ENCODE measurements around the gene PAQR7. TPM values are rescaled to one million over a fixed set of nuclear protein-coding genes. Genes with fewer than 3 reads are reported as not detected.
A peak's percentile ranks its signal among the peaks of the same experiment; 100 is the strongest.

The PAQR7 gene
- polyA plus RNA-seq, 3 donors from 2014 or later = 0.32 to 0.35 TPM; not detected in 1

- H3K9me3 Mint-ChIP-seq = no peaks in the 10 kb centered on the region
- peaks cover 27% of the 10 kb centered on the region in 2 donors for H3K4me1 Mint-ChIP-seq
- H3K27ac Mint-ChIP-seq = peak overlapping the region in 1 of 6 donors; percentile 23
- H3K36me3 Mint-ChIP-seq = no peaks in the 10 kb centered on the region
- H3K27me3 Mint-ChIP-seq (ENCODE audit: low read depth in 3 of 3) = peaks cover 2 to 6% (median 5%) of the 10 kb centered on the region in 3 donors
- no peak for DNase-seq
- H3K4me3 Mint-ChIP-seq = no peak overlapping the region
Measured at GRCh38 chr1:25863486-25864262, 11.8 kb downstream of the PAQR7 start.

- peaks cover 2 to 7% (median 6%) of the 10 kb centered on the region in 3 donors for H3K27me3 Mint-ChIP-seq (ENCODE audit: low read depth in 3 of 3)
- no peak overlapping the region for H3K4me3 Mint-ChIP-seq
Measured at GRCh38 chr1:25862785-25863485, 12.6 kb downstream of the PAQR7 start.

DNA sequence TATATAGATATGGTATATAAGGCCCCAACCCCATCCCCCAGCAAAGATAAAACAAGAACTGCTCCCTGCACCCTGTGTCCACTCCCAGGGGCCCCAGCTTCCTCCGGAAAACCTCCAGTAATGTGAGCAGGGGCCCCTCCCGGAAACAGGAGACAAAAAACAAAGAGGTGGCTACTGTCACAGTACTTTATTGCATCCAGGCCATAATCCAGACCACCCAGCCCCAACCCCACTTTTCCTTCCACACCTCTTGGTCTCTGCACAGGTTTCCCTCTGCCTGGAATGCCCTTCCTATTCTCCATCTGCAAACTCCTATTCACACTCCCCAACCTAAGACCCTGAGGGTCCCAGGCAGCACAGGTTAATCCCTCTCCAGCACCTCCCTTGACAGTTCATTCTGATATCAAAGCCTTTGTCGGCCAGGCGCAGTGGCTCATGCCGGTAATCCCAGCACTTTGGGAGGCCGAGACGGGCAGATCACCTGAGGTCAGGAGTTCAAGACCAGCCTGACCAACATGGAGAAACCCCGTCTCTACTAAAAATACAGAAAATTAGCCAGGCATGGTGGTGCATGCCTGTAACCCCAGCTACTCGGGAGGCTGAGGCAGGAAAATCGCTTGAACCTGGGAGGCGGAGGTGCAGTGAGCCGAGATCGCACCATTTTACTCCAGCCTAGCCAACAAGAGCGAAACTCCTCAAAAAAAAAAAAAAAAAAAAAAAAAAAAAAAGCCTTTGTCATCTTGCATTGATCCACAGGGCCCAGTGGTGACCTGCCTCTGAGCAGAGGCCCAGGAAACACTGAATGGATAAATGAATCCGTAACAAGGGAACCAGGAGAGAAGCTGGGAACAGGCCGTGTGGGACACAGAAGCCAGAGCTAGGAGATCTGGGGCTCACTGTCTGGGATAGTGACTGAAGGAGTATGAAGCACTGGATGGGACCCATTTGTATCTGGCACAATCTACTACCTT is 13.9 kb downstream of the PAQR7 start:
- Mint-ChIP-seq H3K9me3 (no peaks in the 10 kb centered on the region), H3K36me3 (no peaks in the 10 kb centered on the region), H3K27me3 (ENCODE audit: low read depth in 3 of 3) (peaks cover 2 to 8% (median 7%) of the 10 kb centered on the region in 3 donors), H3K27ac (peak overlapping the region in 4 of 6 donors; percentile 67 to 81 (median 76)), H3K4me3 (peak overlapping the region; percentile 41 to 95 (median 60)), H3K4me1 (peaks cover 30% of the 10 kb centered on the region in 2 donors)
- no peak for DNase-seq

More at GRCh38 chr1:25862785-25863485, 12.6 kb downstream of the PAQR7 start:
- H3K9me3 Mint-ChIP-seq = no peaks in the 10 kb centered on the region
- peak overlapping the region in 2 of 6 donors; percentile 40 to 63 for H3K27ac Mint-ChIP-seq
- DNase-seq = no peak
- H3K4me1 Mint-ChIP-seq = peaks cover 30% of the 10 kb centered on the region in 2 donors
- H3K36me3 Mint-ChIP-seq = no peaks in the 10 kb centered on the region

DNA sequence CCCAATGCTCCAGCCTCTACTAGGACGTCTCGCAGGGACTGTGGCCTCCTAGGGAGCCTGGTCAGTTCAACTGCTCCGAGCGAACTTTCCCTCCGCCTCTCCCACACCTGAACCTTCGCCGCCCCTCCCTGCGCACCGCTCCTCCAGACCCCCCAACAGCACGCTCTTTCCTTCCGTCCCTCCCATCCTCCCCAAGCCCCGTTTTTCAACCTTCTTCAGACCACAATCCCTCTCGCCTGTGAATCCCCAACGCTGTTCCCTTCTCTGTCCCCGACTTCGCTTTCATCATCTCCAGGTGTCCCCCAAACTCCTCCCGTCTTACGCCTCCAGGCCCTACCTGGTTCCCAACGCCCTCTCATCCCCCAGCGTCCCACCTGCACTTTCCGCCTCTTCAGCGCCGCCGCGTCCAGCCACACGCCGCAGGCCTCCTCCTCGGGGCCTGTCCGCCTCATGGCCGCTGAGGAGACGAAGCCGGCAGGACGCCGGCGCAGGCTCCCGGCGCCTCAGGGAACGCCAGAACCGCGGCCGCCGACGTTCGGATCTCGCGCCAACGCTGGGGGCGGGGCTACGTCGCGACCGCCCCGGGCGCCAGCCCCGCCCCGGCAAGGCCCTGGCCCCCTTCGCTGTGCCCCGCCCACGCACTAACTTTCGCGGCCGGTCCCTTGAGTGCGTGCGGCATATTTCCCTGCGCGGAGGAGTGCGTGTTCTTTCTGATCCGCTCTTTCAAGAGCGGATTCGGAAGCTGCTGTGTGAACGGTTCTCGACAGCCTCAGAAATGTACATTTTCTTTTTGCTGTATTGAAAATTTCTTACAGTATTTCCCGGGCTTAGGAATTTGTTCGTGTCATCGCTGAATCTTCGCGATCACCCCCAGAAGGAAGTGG is 16.4 kb downstream of the PAQR7 start, which contains the start of gene AUNIP:
TSS of gene AUNIP (minus strand) at position 552 of the 884 bp plus-strand sequence. CDS start at position 452, 100 bp downstream.
- peaks cover 2 to 8% (median 5%) of the 10 kb centered on the region in 3 donors for H3K27me3 Mint-ChIP-seq (ENCODE audit: low read depth in 3 of 3)
- H3K36me3 Mint-ChIP-seq = no peaks in the 10 kb centered on the region
- H3K9me3 Mint-ChIP-seq = no peaks in the 10 kb centered on the region
- H3K4me3 Mint-ChIP-seq = peak within 1 kb of the TSS; percentile 87 to 96 (median 95)
- H3K27ac Mint-ChIP-seq = peak within 1 kb of the TSS; percentile 90 to 97 (median 94)
- H3K4me1 Mint-ChIP-seq = peaks cover 30% of the 10 kb centered on the region in 2 donors
- DNase-seq = peak; percentile 85 to 89 (median 89)

- Mint-ChIP-seq H3K27ac (peak overlapping the region in 4 of 6 donors; percentile 80 to 93 (median 88)), H3K4me1 (peaks cover 30% of the 10 kb centered on the region in 2 donors), H3K36me3 (no peaks in the 10 kb centered on the region), H3K27me3 (ENCODE audit: low read depth in 3 of 3) (peaks cover 2 to 8% (median 5%) of the 10 kb centered on the region in 3 donors), H3K4me3 (peak overlapping the region; percentile 87 to 96 (median 95)), H3K9me3 (no peaks in the 10 kb centered on the region)
- no peak for DNase-seq
Measured at GRCh38 chr1:25858494-25858893, 17.0 kb downstream of the PAQR7 start.

GRCh38 chr1:25856856-25857255 is 18.7 kb downstream of the PAQR7 start:
- H3K27ac Mint-ChIP-seq = no peak overlapping the region
- H3K4me1 Mint-ChIP-seq = peaks cover 26 to 30% of the 10 kb centered on the region in 2 donors
- peak overlapping the region in 1 of 5 donors; percentile 38 for H3K4me3 Mint-ChIP-seq
- H3K27me3 Mint-ChIP-seq (ENCODE audit: low read depth in 3 of 3) = peaks cover 2 to 8% (median 5%) of the 10 kb centered on the region in 3 donors
- no peaks in the 10 kb centered on the region for H3K9me3 Mint-ChIP-seq
- no peaks in the 10 kb centered on the region for H3K36me3 Mint-ChIP-seq
- DNase-seq = no peak

DNA sequence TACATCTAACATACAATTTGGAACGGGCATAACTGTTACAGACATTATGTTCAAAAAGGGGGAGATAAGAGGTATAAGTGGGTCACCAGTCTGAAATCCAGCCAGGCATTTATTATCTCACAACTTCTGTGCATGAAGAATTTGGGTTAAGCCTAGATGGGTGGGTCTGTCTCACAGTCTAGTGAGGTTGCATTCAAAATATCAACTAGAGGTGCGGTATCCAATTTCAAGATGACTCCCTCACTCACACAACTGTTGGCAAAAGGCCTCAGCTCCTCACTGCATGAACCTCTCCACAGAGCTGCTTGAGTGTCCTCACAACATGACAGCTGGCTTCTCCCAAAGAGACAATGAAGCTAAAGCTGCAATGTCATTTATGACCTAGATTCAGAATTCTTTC is 21.0 kb downstream of the PAQR7 start:
- H3K4me3 Mint-ChIP-seq = no peak overlapping the region
- H3K27me3 Mint-ChIP-seq (ENCODE audit: low read depth in 3 of 3) = peaks cover 2 to 5% (median 5%) of the 10 kb centered on the region in 3 donors
- H3K4me1 Mint-ChIP-seq = peaks cover 9 to 12% of the 10 kb centered on the region in 2 donors
- H3K9me3 Mint-ChIP-seq = no peaks in the 10 kb centered on the region
- no peak overlapping the region for H3K27ac Mint-ChIP-seq
- no peak for DNase-seq
- H3K36me3 Mint-ChIP-seq = no peaks in the 10 kb centered on the region

GRCh38 chr1:25848531-25848930 is 27.0 kb downstream of the PAQR7 start:
- DNase-seq = no peak

GRCh38 chr1:25847929-25848328 is 27.6 kb downstream of the PAQR7 start:
- no peak overlapping the region for H3K4me3 Mint-ChIP-seq

More at GRCh38 chr1:25848531-25848930, 27.0 kb downstream of the PAQR7 start:
- no peak overlapping the region for H3K27ac Mint-ChIP-seq
- no peaks in the 10 kb centered on the region for H3K27me3 Mint-ChIP-seq (ENCODE audit: low read depth in 3 of 3)
- H3K4me1 Mint-ChIP-seq = no peaks in the 10 kb centered on the region
- H3K9me3 Mint-ChIP-seq = no peaks in the 10 kb centered on the region
- no peak overlapping the region for H3K4me3 Mint-ChIP-seq
- no peaks in the 10 kb centered on the region for H3K36me3 Mint-ChIP-seq

GRCh38 chr1:25845664-25846063 is 29.8 kb downstream of the PAQR7 start:
- Mint-ChIP-seq H3K9me3 (no peaks in the 10 kb centered on the region), H3K4me3 (no peak overlapping the region), H3K36me3 (no peaks in the 10 kb centered on the region), H3K27ac (no peak overlapping the region), H3K27me3 (ENCODE audit: low read depth in 3 of 3) (no peaks in the 10 kb centered on the region), H3K4me1 (no peaks in the 10 kb centered on the region)
- no peak for DNase-seq

More at GRCh38 chr1:25847929-25848328, 27.6 kb downstream of the PAQR7 start:
- no peak overlapping the region for H3K27ac Mint-ChIP-seq
- no peaks in the 10 kb centered on the region for H3K9me3 Mint-ChIP-seq
- DNase-seq = no peak
- H3K36me3 Mint-ChIP-seq = no peaks in the 10 kb centered on the region
- no peaks in the 10 kb centered on the region for H3K27me3 Mint-ChIP-seq (ENCODE audit: low read depth in 3 of 3)
- H3K4me1 Mint-ChIP-seq = no peaks in the 10 kb centered on the region

DNA sequence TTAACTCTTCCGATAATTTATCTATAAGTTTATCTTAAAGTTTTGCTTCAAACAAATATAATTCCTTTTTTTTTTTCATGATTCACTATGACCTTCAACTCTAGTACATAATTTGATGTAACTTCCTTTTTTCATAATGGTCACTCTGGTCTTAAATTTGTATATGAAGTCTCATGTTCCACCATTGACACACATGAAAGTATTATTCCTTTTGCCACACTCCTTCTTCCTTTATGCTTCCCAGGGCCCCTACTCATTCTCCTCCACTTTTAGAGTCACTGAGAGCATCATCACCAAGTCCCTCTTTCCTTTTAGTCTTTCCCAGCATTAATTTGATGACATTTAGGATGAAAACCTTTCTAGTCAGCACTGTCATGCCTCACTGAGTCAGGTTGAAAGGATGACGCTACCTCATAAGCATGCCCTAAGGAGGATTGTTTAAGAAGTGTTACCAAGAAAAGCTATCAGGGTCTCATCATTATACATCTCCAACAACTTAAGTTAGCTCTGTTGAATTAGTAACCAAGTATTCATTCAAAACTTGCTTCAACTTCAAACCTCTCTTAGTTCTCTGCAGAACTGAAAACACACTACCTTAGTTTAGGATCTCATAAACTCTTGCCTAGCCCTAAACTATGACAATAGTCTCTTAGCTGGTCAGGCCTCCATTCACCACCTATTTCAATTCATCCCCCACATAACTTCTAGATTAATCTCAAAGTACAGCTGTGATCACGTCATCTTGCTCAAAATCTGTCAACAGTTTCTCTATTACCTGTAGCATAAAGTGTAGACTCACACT is 30.8 kb downstream of the PAQR7 start:
- no peak overlapping the region for H3K27ac Mint-ChIP-seq
- no peak for DNase-seq
- no peak overlapping the region for H3K4me3 Mint-ChIP-seq
- H3K9me3 Mint-ChIP-seq = no peaks in the 10 kb centered on the region
- H3K36me3 Mint-ChIP-seq = peaks cover 0 to 8% (median 4%) of the 10 kb centered on the region in 3 donors
- no peaks in the 10 kb centered on the region for H3K27me3 Mint-ChIP-seq (ENCODE audit: low read depth in 3 of 3)
- no peaks in the 10 kb centered on the region for H3K4me1 Mint-ChIP-seq

DNA sequence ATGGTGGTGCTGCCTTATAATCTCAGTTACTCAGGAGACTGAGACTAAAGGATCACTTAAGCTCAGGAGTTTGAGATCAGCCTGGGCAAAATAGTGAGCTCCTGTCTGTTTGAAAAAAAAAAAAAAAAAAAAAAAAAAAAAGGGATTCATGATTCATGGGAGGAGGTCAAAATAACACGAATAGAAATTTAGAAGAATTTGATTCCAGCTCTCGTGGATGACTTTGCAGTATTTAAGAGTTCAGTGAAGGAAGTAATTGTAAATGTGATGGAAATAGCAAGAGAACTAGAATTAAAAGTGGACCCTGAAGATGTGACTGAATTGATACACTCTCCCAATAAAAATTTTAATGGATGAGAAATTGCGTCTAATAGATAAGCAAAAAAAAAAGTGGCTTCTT is 32.0 kb downstream of the PAQR7 start:
- H3K4me1 Mint-ChIP-seq = no peaks in the 10 kb centered on the region
- DNase-seq = no peak
- H3K27me3 Mint-ChIP-seq (ENCODE audit: low read depth in 3 of 3) = no peaks in the 10 kb centered on the region
- peaks cover 0 to 14% (median 4%) of the 10 kb centered on the region in 3 donors for H3K36me3 Mint-ChIP-seq
- H3K9me3 Mint-ChIP-seq = no peaks in the 10 kb centered on the region
- no peak overlapping the region for H3K27ac Mint-ChIP-seq
- no peak overlapping the region for H3K4me3 Mint-ChIP-seq

Data from immature natural killer cell (primary cell).